Measurements from ENCODE around the gene CC2D2A.

Gene CC2D2A

GRCh38 chr4:15521442-15522039 is 51.9 kb downstream of the CC2D2A start:
- no peak for DNase-seq

GRCh38 chr4:15525080-15525479 is 55.4 kb downstream of the CC2D2A start:
- no peak for DNase-seq

GRCh38 chr4:15526924-15527592 is 57.4 kb downstream of the CC2D2A start:
- DNase-seq, result no peak

- no peak for DNase-seq
Measured at GRCh38 chr4:15531792-15532191, 62.1 kb downstream of the CC2D2A start.

DNA sequence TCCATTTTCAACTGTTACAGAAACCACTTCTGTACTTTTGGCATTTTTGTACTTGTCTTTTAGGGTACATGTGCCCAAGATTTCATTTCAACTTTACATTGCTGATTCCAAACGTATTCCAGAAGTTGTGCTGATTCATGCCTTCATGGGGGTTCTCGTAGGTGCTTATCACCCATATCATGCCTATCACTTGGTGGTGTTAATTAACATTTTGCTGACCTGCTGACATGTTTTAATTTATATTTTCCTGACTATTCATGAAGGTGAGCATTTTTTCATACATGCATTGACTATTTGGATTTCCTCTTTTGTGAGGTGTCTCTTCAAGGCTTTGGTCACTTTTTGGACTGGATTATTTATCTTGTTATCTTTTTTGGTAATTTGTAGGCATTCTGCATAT is 64.1 kb downstream of the CC2D2A start:
- DNase-seq, result no peak

GRCh38 chr4:15535599-15535998 is 65.9 kb downstream of the CC2D2A start:
- DNase-seq, result no peak

DNA sequence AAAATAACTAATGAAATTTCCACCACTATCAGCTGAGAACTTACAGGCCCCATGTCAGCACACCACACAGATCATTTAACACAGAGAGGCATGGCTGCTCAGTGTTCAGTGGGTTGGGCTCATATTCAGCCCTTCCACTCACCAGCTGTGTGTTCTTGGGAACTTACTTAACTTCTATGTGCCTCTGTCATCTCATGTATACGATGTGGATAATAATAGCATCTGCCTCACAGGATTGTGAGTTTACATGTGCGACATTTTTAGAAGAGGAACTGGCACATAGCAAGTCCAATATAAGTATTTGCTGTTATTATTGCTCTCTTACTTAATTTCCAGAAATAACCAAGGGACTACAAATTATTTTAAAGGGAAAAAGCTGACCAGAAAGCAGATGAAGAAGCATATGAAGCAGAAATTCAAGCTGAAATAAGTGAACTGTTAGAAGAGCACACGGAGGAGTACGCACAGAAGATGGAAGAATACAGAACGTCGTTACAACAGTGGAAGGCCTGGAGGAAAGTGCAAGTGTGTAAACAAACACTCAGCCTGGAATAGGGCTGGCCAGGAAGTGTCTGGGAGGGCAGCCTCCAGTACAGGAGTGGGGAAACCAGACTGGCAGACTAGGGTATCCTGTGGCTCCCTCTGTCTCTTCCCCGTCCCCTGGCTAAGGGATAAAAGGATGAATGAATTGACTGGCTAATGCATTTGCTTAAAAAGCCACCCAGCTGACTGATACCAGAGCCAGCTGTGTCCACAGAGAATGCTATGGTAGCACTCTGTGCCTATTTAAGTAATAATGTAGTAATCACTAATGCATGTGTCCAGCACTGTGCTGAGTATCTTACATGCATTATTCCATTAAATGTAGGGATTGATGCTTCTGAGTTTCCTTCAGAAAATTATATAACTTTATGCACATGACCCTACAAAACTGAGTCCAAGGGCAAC is 67.1 kb downstream of the CC2D2A start:
- no peak for DNase-seq

DNA sequence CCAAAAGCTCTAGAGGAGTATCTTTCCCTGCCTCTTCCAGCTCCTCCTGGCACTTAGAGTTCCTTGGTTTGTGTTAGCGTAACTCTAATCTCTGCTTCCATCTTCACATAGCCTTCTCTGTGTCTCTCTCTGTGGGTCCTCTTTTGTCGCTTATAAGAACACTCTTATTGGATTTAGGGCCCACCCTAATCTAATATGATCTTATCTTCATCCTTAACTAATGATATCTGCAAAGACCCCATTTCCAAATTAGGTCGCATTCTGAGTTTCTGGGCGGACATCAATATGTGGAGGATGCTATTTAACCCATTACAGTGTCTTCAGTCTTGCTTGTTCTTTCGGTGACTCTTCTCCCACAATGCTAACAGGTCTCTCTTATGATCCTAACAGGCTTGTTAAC is 72.3 kb downstream of the CC2D2A start:
- no peak for DNase-seq

- DNase-seq, result no peak
Measured at GRCh38 chr4:15542760-15543159, 73.1 kb downstream of the CC2D2A start.

- no peak for DNase-seq
Measured at GRCh38 chr4:15543537-15544247, 74.0 kb downstream of the CC2D2A start.

GRCh38 chr4:15544248-15544729 is 74.6 kb downstream of the CC2D2A start:
- DNase-seq, result no peak

- DNase-seq, result no peak
Measured at GRCh38 chr4:15545371-15545770, 75.7 kb downstream of the CC2D2A start.

DNA sequence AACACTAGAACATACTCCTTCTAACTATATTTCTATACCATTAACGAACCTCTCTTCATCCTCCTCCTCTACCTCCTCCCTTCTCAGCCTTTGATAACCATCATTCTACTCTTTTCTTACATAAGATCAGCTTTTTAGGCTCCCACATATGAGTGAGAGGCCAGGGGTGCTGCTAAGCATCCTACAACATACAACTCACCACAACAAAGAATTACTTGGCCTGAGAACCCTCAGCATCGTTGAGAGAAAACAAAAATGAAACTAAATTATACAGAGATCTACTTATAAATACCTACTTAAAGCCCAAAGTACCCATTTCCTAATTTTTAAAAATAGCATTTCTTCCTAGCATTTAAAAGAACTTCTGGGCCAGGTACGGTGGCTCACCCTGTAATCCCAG is 77.7 kb downstream of the CC2D2A start:
- no peak for DNase-seq

- no peak for DNase-seq
Measured at GRCh38 chr4:15550491-15550890, 80.8 kb downstream of the CC2D2A start.

DNA sequence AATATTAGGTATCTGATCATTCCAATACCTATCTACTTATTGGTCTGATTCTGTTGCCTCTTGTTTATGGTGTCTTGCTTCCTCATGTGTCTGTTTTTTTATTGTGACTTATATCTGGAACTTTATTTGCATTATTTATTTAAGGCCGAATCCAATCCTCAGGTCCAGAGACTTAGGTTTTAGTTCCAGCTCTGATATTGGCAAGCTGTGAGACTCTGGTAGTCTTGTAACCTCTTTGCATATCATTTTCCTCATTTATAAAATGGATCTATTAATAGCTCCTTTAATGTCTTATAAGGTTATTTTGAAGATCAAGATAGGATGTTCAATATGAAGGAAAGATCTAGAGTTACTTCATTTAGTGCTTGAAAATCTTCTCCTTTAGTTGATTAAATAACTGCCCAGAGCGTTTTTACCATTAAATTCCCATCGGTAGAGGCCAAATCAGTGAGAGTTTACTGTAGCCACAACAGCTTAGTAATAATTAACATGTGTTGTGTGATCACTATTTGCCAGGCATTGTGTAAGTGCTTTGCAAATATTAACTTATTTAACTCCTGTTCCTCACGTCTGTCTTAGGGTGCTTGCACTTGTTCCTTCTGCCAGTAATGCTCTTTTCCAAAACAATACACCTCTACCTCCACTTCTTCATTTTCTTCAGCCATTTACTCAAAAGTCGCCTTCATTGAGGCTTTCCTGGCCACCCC is 82.2 kb downstream of the CC2D2A start:
- no peak for DNase-seq

- no peak for DNase-seq
Measured at GRCh38 chr4:15552557-15553362, 83.1 kb downstream of the CC2D2A start.

GRCh38 chr4:15556511-15557092 is 86.9 kb downstream of the CC2D2A start:
- DNase-seq, result no peak

DNA sequence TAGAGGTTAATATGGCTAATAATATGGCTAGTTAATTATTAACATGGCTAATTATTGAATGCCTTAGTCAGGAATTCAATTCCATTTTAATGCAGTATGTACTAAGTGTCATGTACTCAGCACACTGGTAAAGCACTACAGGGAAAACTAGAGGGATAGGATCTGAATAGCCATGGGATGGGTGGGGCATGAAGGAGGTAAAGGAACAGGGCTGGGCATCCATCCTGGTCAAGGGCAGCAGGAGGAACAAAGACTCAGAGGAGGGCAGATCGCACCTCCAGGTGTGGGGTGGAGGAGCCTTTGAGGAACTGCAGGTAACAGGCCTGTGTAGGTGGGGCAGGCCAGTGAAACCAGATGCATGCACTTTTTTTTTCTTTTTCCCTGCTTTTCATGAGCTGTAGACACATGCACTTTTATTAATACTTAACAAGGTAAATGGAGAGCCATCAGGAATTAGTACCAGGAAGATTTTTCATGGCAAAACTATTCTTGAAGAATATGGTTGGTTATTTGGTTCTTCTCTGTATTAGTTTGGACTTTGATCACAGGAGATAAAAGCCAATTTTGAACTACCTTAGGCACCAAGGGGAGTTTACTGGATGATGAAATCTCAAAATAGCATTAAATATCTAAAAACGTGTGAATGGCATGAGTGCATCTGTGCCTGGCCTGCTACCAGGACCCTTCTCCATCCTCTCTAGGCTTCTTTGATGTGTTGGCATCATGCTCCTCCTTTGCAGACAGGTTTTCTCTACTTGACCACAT is 88.3 kb downstream of the CC2D2A start:
- no peak for DNase-seq

- no peak for DNase-seq
Measured at GRCh38 chr4:15558561-15558960, 88.9 kb downstream of the CC2D2A start.

GRCh38 chr4:15562114-15562513 is 92.4 kb downstream of the CC2D2A start:
- no peak for DNase-seq

Data from activated gamma-delta T cell treated with Interleukin-2 at 50 U/mL for 16 hours (primary cell).